GM23248 (cell line): ENCODE results near the gene TET3. TPM values are rescaled to one million over a fixed set of nuclear protein-coding genes. Genes with fewer than 3 reads are reported as not detected.

Experiments used
- DNase-seq: peaks from one replicate; pipeline ENCODE4 v3.0.0-alpha.2; 2015
- H2AFZ ChIP-seq: fragments of 200-600 bp; sonication (generic); 2 replicates; pipeline ENCODE4 v1.6.1; 2016; ENCODE audit warnings: antibody characterized with exemption
- H3F3A ChIP-seq: fragments of 200-600 bp; sonication (generic); 2 replicates; pipeline ENCODE4 v1.6.1; 2016; ENCODE audit warnings: mild to moderate bottlenecking, antibody characterized with exemption, mixed run types; ENCODE audit not compliant: insufficient read depth
- H3K27ac ChIP-seq: fragments of 200-600 bp; sonication (generic); 2 replicates; pipeline ENCODE4 v1.5.1; 2016; ENCODE audit warnings: mild to moderate bottlenecking
- H3K27me3 ChIP-seq: fragments of 200-600 bp; sonication (generic); replicated peaks from 2 replicates; pipeline ENCODE4 v1.6.1; 2016; ENCODE audit warnings: mild to moderate bottlenecking; ENCODE audit not compliant: insufficient read depth
- H3K36me3 ChIP-seq: fragments of 200-600 bp; sonication (generic); 2 replicates; pipeline ENCODE4 v1.6.1; 2016; ENCODE audit warnings: low read depth, mild to moderate bottlenecking
- H3K4me1 ChIP-seq: fragments of 200-600 bp; sonication (generic); 2 replicates; pipeline ENCODE4 v1.6.1; 2016; ENCODE audit warnings: mild to moderate bottlenecking; ENCODE audit not compliant: insufficient read depth
- H3K4me2 ChIP-seq: fragments of 200-600 bp; sonication (generic); one replicate; pipeline ENCODE4 v1.6.1; 2016; ENCODE audit warnings: mild to moderate bottlenecking; ENCODE audit not compliant: unreplicated experiment
- H3K4me3 ChIP-seq: fragments of 200-600 bp; sonication (generic); 2 replicates; pipeline ENCODE4 v1.5.1; 2016; ENCODE audit warnings: mild to moderate bottlenecking
- H3K79me2 ChIP-seq: fragments of 200-600 bp; sonication (generic); 2 replicates; pipeline ENCODE4 v1.6.1; 2016; ENCODE audit warnings: mild to moderate bottlenecking; ENCODE audit not compliant: insufficient read depth
- H3K9ac ChIP-seq: fragments of 200-600 bp; sonication (generic); 2 replicates; pipeline ENCODE4 v1.6.1; 2016; ENCODE audit warnings: mild to moderate bottlenecking
- H3K9me2 ChIP-seq: fragments of 200-600 bp; sonication (generic); 2 replicates; pipeline ENCODE4 v1.6.1; 2016; ENCODE audit warnings: mixed run types, mild to moderate bottlenecking, moderate library complexity; ENCODE audit not compliant: insufficient read depth
- H3K9me3 ChIP-seq: fragments of 200-600 bp; sonication (generic); one replicate; pipeline ENCODE4 v1.6.1; 2017; ENCODE audit warnings: low read depth
- H4K20me1 ChIP-seq: fragments of 200-600 bp; sonication (generic); 2 replicates; pipeline ENCODE4 v1.6.0; 2016; ENCODE audit not compliant: insufficient read depth
- EZH2 ChIP-seq: fragments of 200-600 bp; sonication (generic); IDR thresholded peaks from 2 replicates; pipeline ENCODE4 v1.6.1; 2018; ENCODE audit warnings: antibody characterized with exemption, mild to moderate bottlenecking; ENCODE audit not compliant: insufficient read depth, poor library complexity, severe bottlenecking
- EZH2phosphoT487 ChIP-seq: fragments of 200-600 bp; sonication (generic); IDR thresholded peaks from 2 replicates; pipeline ENCODE4 v1.6.1; 2018; ENCODE audit warnings: antibody characterized with exemption, moderate library complexity, mild to moderate bottlenecking, low read depth; ENCODE audit not compliant: insufficient read depth
- WGBS, 2 experiments: methylation state at CpG; one replicate each; pipeline ENCODE4 v1.1.6; 2015 to 2017; ENCODE audit warnings: low lambda C conversion rate in 2 of 2, low coverage in 1 of 2; ENCODE audit errors: missing lambda C conversion rate in 2 of 2; 5-methylcytosine and 5-hydroxymethylcytosine counted together
- in situ Hi-C: fragments of 300-500 bp; cut with MboI; formaldehyde crosslinking; loops from 2 replicates; pipeline ENCODE4 v1.15.0; 2020
- polyA plus RNA-seq: library from polyadenylated mRNA; unstranded; fragments of >200 nt; fragmentation: Nextera tagmentation; extraction: Ambion mirVana; gene quantifications from 2 replicates; pipeline ENCODE4 v1.2.1, GENCODE V29; 2016
- total RNA-seq: library from RNA; depleted of rRNA; stranded (reverse); fragments of >200 nt; shearing (Covaris generic); gene quantifications from 2 replicates; pipeline ENCODE4 v1.2.3, GENCODE V29; 2014

The TET3 gene
- total and polyA plus RNA-seq, 2 experiments from 2014 or later: 1.3 to 4.3 TPM

DNA sequence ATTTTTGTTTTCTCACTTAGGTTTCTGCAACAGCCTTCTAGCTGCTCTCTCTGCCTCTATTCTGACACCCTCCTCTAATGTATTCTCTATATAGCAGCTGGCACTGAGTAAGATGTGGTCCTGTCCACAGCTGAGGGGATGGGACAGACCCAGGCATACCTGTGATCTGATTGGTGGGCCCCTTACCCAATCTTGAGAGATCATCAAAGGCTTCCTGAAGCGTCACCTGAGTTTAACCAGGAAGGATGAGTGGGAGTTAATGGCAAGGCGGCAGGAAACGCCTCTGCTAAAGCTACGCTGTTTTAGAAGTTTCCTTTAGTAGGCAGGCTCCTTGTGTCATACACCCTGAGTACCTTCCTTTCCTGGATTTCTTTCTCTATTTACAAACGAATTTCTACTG lies 5.7 kb upstream of the TET3 start:
- in situ Hi-C loops: no loop called here
- no peaks in the 10 kb centered on the region for H3K27me3 ChIP-seq
- no peak for DNase-seq
- no peak for TF ChIP-seq EZH2phosphoT487
- TF ChIP-seq EZH2: no peak
- no peak overlapping the region for H3K27ac ChIP-seq
- no peak overlapping the region for H2AFZ ChIP-seq
- H3K36me3 ChIP-seq: no peaks in the 10 kb centered on the region
- no peaks in the 10 kb centered on the region for H3K79me2 ChIP-seq
- H3K4me1 ChIP-seq: peaks cover 31% of the 10 kb centered on the region
- no peaks in the 10 kb centered on the region for H4K20me1 ChIP-seq
- no peak overlapping the region for H3K4me3 ChIP-seq
- WGBS, 2 experiments: 61 to 62% methylated on average over 5 of the region's 5 CpGs
- no peaks in the 10 kb centered on the region for H3K9me3 ChIP-seq
- peak overlapping the region; percentile 23 for H3K4me2 ChIP-seq
- no peak overlapping the region for H3K9ac ChIP-seq
- H3F3A ChIP-seq: peaks cover 30% of the 10 kb centered on the region
- H3K9me2 ChIP-seq: no peaks in the 10 kb centered on the region

DNA sequence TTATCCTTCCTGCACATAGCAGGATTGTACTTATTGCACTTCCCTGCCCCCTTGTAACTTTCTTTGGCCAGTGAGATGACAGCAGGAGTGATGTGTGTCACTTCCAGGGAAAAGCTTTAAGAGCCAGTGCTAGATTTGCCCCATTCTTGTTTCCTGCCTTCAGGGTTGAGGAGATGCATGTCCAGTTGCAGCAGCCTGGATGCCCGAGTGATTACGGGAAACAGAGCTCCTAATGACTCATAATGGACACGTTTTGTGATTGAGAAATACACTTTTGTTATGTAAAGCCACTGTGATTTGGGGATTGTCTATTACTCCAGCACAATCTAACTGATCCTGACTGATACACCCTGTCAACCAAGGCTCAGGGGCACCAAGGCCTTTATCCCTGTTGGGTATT lies 5.0 kb upstream of the TET3 start:
- H3K9me2 ChIP-seq: no peaks in the 10 kb centered on the region
- WGBS, 2 experiments: 0% methylated on average over 3 of the region's 3 CpGs
- H3K4me2 ChIP-seq: peak overlapping the region; percentile 23
- DNase-seq: peak; percentile 95
- H4K20me1 ChIP-seq: no peaks in the 10 kb centered on the region
- H3F3A ChIP-seq: peaks cover 30% of the 10 kb centered on the region
- H3K4me1 ChIP-seq: peaks cover 31% of the 10 kb centered on the region
- no peak overlapping the region for H3K9ac ChIP-seq
- TF ChIP-seq EZH2phosphoT487: no peak
- TF ChIP-seq EZH2: no peak
- H2AFZ ChIP-seq: no peak overlapping the region
- H3K9me3 ChIP-seq: no peaks in the 10 kb centered on the region
- no peaks in the 10 kb centered on the region for H3K79me2 ChIP-seq
- no peak overlapping the region for H3K4me3 ChIP-seq
- H3K27me3 ChIP-seq: no peaks in the 10 kb centered on the region
- H3K36me3 ChIP-seq: no peaks in the 10 kb centered on the region
- H3K27ac ChIP-seq: no peak overlapping the region
- in situ Hi-C loops: no loop called here

- WGBS, 2 experiments: 93 to 98% methylated on average over 2 of the region's 2 CpGs
- Histone ChIP-seq H3K9me2 (no peaks in the 10 kb centered on the region), H3K27me3 (no peaks in the 10 kb centered on the region)
These were observed 4.1 kb upstream of the TET3 start for GRCh38 chr2:73980566-73980965.

DNA sequence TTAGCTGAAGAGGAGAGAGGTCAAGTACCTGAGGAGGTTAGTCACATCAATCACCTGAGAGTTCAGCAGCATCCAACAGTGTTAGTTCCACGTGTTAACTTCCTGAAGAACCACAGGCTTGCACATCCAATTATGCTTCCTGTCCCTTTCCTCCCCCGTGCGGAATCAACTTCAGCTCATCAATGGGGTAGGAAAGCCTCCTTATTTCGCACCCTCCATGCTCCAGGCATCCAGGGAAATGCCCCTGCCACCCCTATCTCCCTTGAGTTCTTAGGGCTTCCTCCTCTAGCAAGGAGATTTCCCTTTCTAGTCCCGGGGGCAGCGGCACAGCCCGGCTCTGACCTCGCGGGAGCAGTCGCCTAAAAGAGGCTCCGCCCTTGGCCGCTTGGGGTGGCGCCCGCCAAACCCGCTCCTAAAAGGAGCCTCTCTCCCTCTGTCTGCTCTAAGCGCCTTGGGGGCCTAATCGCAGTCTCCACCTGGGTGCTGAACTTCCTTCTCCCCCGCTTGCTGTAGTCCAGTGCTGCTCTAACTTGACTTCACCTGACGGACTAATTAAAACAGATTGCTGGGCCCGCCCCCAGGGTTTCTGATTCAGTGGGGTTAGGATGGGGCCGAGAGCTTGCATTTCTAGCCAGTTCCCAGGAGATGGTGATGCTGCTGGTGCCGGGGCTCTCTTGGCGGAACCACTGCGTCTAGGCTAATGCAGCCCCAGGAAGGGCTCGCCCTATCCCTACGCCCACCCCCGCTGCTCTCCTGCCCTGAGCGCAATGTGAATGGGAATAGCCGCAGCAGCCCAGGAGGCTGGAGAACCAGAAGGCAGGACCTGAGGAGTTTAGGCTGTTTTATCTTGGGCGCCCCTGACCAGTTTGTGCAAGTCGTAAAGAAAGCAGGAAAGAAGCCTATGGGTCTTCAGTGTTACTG lies 3.4 kb upstream of the TET3 start:
- Histone ChIP-seq H4K20me1 (no peaks in the 10 kb centered on the region), H3F3A (peaks cover 30% of the 10 kb centered on the region), H3K36me3 (no peaks in the 10 kb centered on the region), H2AFZ (peak overlapping the region; percentile 84), H3K4me3 (peak overlapping the region; percentile 68), H3K9me2 (no peaks in the 10 kb centered on the region), H3K9ac (peak overlapping the region; percentile 44), H3K4me1 (peaks cover 31% of the 10 kb centered on the region), H3K27me3 (no peaks in the 10 kb centered on the region), H3K27ac (peak overlapping the region; percentile 26), H3K4me2 (peak overlapping the region; percentile 86), H3K79me2 (no peaks in the 10 kb centered on the region), H3K9me3 (no peaks in the 10 kb centered on the region)
- TF ChIP-seq EZH2phosphoT487: no peak
- TF ChIP-seq EZH2: no peak
- DNase-seq: peak; percentile 67
- in situ Hi-C loops: no loop called here
- 6 to 7% methylated on average over 30 to 31 of the region's 31 CpGs for WGBS, 2 experiments

More at GRCh38 chr2:73980566-73980965, 4.1 kb upstream of the TET3 start:
- no peak overlapping the region for H3K9ac ChIP-seq
- in situ Hi-C loops: no loop called here
- H3K4me1 ChIP-seq: peaks cover 31% of the 10 kb centered on the region
- H3K4me2 ChIP-seq: no peak overlapping the region
- H3K36me3 ChIP-seq: no peaks in the 10 kb centered on the region
- DNase-seq: no peak
- H3K9me3 ChIP-seq: no peaks in the 10 kb centered on the region
- TF ChIP-seq EZH2: no peak
- TF ChIP-seq EZH2phosphoT487: no peak
- no peaks in the 10 kb centered on the region for H3K79me2 ChIP-seq
- H2AFZ ChIP-seq: no peak overlapping the region
- H3K4me3 ChIP-seq: peak overlapping the region; percentile 68
- peaks cover 30% of the 10 kb centered on the region for H3F3A ChIP-seq
- no peak overlapping the region for H3K27ac ChIP-seq
- H4K20me1 ChIP-seq: no peaks in the 10 kb centered on the region
